Subcutaneous abdominal adipose tissue (tissue), 5 donors: ENCODE measurements around the gene IFT20.

Experiments used
- H3K27ac ChIP-seq: one replicate; pipeline ENCODE4 v1.7.0; 2013; ENCODE audit warnings: low read depth, mild to moderate bottlenecking, inconsistent platforms, low read length, moderate library complexity
- H3K27me3 ChIP-seq, 5 donors: one replicate each; pipeline ENCODE4 v1.7.0; 2013; ENCODE audit warnings: low read length in 5 of 5, inconsistent platforms in 1 of 5; ENCODE audit not compliant: control insufficient read depth in 5 of 5, insufficient read depth in 4 of 5
- H3K36me3 ChIP-seq, 5 donors: one replicate each; pipeline ENCODE4 v1.7.0; 2013; ENCODE audit warnings: low read length in 5 of 5; ENCODE audit not compliant: control insufficient read depth in 5 of 5, insufficient read depth in 5 of 5
- H3K4me1 ChIP-seq, 5 donors: one replicate each; pipeline ENCODE4 v1.7.0; 2013; ENCODE audit warnings: low read length in 5 of 5, mild to moderate bottlenecking in 3 of 5, moderate library complexity in 1 of 5; ENCODE audit not compliant: control insufficient read depth in 5 of 5, insufficient read depth in 5 of 5
- H3K4me3 ChIP-seq, 5 donors: one replicate each; pipeline ENCODE4 v1.7.0; 2013; ENCODE audit warnings: low read length in 5 of 5, low read depth in 1 of 5
- H3K9ac ChIP-seq, 5 donors: one replicate each; pipeline ENCODE4 v1.7.0; 2013; ENCODE audit warnings: low read length in 5 of 5, mild to moderate bottlenecking in 4 of 5, moderate library complexity in 3 of 5
- H3K9me3 ChIP-seq, 5 donors: one replicate each; pipeline ENCODE4 v1.7.0; 2013; ENCODE audit warnings: low read length in 5 of 5; ENCODE audit not compliant: control insufficient read depth in 5 of 5
- donor health status: healthy.
- donor health status: healthy.
- donor health status: healthy.
- donor health status: healthy.
- donor health status: healthy.

The IFT20 gene

GRCh38 chr17:28338056-28338768 lies 2.9 kb upstream of the IFT20 start:
- Histone ChIP-seq H3K9me3 (no peaks in the 10 kb centered on the region), H3K4me1 (peaks cover 18 to 52% (median 37%) of the 10 kb centered on the region in 5 donors)

GRCh38 chr17:28335959-28336871 lies 943 bp upstream of the IFT20 start:
- Histone ChIP-seq H3K27me3 (no peaks in the 10 kb centered on the region), H3K9me3 (no peaks in the 10 kb centered on the region), H3K4me1 (peaks cover 18 to 55% (median 37%) of the 10 kb centered on the region in 5 donors), H3K4me3 (peak overlapping the region; percentile 90 to 95 (median 94)), H3K27ac (peak overlapping the region; percentile 93), H3K36me3 (peaks cover 0 to 30% (median 29%) of the 10 kb centered on the region in 5 donors), H3K9ac (peak overlapping the region; percentile 89 to 96 (median 94))

More at GRCh38 chr17:28338056-28338768, 2.9 kb upstream of the IFT20 start:
- Histone ChIP-seq H3K4me3 (peak overlapping the region in 3 of 5 donors; percentile 28 to 40 (median 37)), H3K27ac (peak overlapping the region; percentile 93), H3K36me3 (peaks cover 0 to 41% (median 39%) of the 10 kb centered on the region in 5 donors), H3K9ac (peak overlapping the region in 3 of 5 donors; percentile 9 to 70 (median 29)), H3K27me3 (no peaks in the 10 kb centered on the region)

- Histone ChIP-seq H3K9me3 (no peaks in the 10 kb centered on the region), H3K9ac (peak overlapping the region in 4 of 5 donors; percentile 78 to 90 (median 86)), H3K36me3 (peaks cover 0 to 28% (median 25%) of the 10 kb centered on the region in 5 donors), H3K4me3 (peak overlapping the region; percentile 91 to 95 (median 93)), H3K4me1 (peaks cover 18 to 55% (median 37%) of the 10 kb centered on the region in 5 donors), H3K27me3 (no peaks in the 10 kb centered on the region), H3K27ac (peak overlapping the region; percentile 93)
These were observed 539 bp downstream of the IFT20 start for GRCh38 chr17:28334666-28335200.

DNA sequence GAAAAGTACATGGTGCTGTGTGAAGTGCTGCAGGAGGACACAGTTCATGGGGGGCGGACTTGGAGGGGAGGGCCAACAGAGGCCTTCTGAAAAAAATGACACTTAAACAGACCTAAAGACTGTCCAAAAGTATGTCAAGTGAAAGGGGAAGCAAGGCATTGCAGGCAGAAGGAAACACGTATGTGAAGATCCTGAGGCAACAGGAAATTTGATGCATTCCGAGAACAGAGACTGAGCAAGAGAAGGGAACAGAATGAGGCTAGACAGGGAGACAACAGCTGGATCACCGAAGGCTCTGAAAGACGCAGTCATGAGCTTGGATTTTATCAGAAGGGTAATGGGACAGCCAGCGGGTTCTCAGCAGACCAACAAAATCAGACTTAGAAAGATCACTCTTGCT lies 1.1 kb downstream of the IFT20 start:
- H3K27me3 ChIP-seq, result no peaks in the 10 kb centered on the region
- H3K4me1 ChIP-seq, result peaks cover 18 to 52% (median 37%) of the 10 kb centered on the region in 5 donors
- H3K27ac ChIP-seq, result no peak overlapping the region
- H3K9me3 ChIP-seq, result no peaks in the 10 kb centered on the region
- H3K9ac ChIP-seq, result peak overlapping the region in 3 of 5 donors; percentile 78 to 90 (median 83)
- H3K4me3 ChIP-seq, result peak overlapping the region; percentile 91 to 95 (median 93)
- peaks cover 2 to 27% (median 25%) of the 10 kb centered on the region in 5 donors for H3K36me3 ChIP-seq

- no peak overlapping the region for H3K9ac ChIP-seq
- H3K4me3 ChIP-seq, result no peak overlapping the region
- peaks cover 9 to 37% (median 33%) of the 10 kb centered on the region in 5 donors for H3K36me3 ChIP-seq
- H3K27ac ChIP-seq, result no peak overlapping the region
- no peaks in the 10 kb centered on the region for H3K27me3 ChIP-seq
- H3K9me3 ChIP-seq, result no peaks in the 10 kb centered on the region
- peaks cover 15 to 49% (median 37%) of the 10 kb centered on the region in 5 donors for H3K4me1 ChIP-seq
These were observed 2.1 kb downstream of the IFT20 start for GRCh38 chr17:28333083-28333746.

DNA sequence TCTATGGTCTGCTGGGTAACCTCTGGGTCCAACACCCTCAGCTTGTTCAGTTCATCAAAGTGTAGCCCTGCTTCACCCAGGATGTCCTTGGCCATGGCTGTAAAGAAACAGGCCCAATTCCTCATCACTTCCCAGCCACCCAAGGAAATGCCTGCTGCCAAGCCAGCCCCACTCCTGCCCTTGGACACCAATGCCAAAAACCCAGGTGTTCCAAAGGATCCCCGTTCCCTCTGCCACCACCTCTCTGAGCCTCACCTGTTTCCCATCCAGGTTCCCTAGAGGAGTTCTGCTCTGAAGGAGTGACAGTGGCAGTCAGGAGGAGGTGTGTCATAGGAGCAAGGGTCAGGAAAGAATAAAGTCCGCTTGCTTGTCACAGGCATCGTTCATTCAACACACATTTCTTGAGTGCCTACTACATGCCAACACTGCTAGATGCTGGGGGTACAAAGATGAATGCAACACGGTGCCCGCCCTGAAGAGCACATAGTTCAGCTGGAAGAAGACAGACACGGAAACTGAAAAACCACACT lies 3.3 kb downstream of the IFT20 start:
- H3K4me3 ChIP-seq, result no peak overlapping the region
- no peaks in the 10 kb centered on the region for H3K9me3 ChIP-seq
- no peak overlapping the region for H3K27ac ChIP-seq
- H3K4me1 ChIP-seq, result peaks cover 14 to 37% (median 29%) of the 10 kb centered on the region in 5 donors
- H3K27me3 ChIP-seq, result no peaks in the 10 kb centered on the region
- H3K36me3 ChIP-seq, result peaks cover 18 to 50% (median 39%) of the 10 kb centered on the region in 5 donors
- H3K9ac ChIP-seq, result no peak overlapping the region

GRCh38 chr17:28330671-28331070 lies 4.6 kb downstream of the IFT20 start:
- Histone ChIP-seq H3K27me3 (no peaks in the 10 kb centered on the region), H3K36me3 (peaks cover 18 to 51% (median 41%) of the 10 kb centered on the region in 5 donors), H3K9ac (no peak overlapping the region), H3K27ac (no peak overlapping the region), H3K4me3 (no peak overlapping the region), H3K9me3 (no peaks in the 10 kb centered on the region), H3K4me1 (peaks cover 8 to 24% (median 18%) of the 10 kb centered on the region in 5 donors)

- no peaks in the 10 kb centered on the region for H3K9me3 ChIP-seq
- peaks cover 0 to 4% (median 0%) of the 10 kb centered on the region in 5 donors for H3K4me1 ChIP-seq
- H3K9ac ChIP-seq, result no peak overlapping the region
- no peak overlapping the region for H3K4me3 ChIP-seq
- peaks cover 18 to 51% (median 41%) of the 10 kb centered on the region in 5 donors for H3K36me3 ChIP-seq
- no peak overlapping the region for H3K27ac ChIP-seq
- H3K27me3 ChIP-seq, result no peaks in the 10 kb centered on the region
These were observed 6.9 kb downstream of the IFT20 start for GRCh38 chr17:28328325-28328724.

- no peaks in the 10 kb centered on the region for H3K9me3 ChIP-seq
- no peak overlapping the region for H3K4me3 ChIP-seq
- H3K4me1 ChIP-seq, result no peaks in the 10 kb centered on the region
- no peaks in the 10 kb centered on the region for H3K27me3 ChIP-seq
- no peak overlapping the region for H3K27ac ChIP-seq
- no peak overlapping the region for H3K9ac ChIP-seq
- peaks cover 18 to 51% (median 41%) of the 10 kb centered on the region in 5 donors for H3K36me3 ChIP-seq
These were observed 7.6 kb downstream of the IFT20 start for GRCh38 chr17:28327709-28328108.
